ENCODE data around the gene TMCC1. TPM values are rescaled to one million over a fixed set of nuclear protein-coding genes. Genes with fewer than 3 reads are reported as not detected.
A peak's percentile ranks its signal among the peaks of the same experiment; 100 is the strongest.

Gene TMCC1
- total RNA-seq, 1 experiment from 2014 or later: 6.2 TPM

DNA sequence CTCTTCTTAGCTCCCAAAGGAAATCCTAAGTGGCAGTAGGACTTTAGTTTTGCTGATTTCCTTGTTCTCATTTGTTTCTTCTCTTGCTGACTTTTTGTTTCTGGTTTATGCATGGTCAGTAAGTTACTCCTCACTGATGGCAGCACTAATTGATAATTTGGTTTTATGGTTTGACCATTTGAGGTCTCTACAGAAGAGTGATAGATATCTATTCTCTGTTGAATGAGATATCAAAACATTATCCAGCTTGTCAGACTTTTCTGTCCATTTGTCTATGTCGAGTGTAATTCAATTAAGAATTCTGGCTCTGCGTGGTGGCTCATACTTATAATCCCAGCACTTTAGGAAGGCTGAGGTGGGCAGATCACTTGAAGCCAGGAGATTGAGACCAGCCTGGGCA lies 202.5 kb downstream of the TMCC1 start:
- BruUV-seq (replicated peaks): no TSS peak
- TF ChIP-seq, protein P1, sequence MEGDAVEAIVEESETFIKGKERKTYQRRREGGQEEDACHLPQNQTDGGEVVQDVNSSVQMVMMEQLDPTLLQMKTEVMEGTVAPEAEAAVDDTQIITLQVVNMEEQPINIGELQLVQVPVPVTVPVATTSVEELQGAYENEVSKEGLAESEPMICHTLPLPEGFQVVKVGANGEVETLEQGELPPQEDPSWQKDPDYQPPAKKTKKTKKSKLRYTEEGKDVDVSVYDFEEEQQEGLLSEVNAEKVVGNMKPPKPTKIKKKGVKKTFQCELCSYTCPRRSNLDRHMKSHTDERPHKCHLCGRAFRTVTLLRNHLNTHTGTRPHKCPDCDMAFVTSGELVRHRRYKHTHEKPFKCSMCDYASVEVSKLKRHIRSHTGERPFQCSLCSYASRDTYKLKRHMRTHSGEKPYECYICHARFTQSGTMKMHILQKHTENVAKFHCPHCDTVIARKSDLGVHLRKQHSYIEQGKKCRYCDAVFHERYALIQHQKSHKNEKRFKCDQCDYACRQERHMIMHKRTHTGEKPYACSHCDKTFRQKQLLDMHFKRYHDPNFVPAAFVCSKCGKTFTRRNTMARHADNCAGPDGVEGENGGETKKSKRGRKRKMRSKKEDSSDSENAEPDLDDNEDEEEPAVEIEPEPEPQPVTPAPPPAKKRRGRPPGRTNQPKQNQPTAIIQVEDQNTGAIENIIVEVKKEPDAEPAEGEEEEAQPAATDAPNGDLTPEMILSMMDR (conservative IDR thresholded peaks at IDR 0.05; ENCODE audit: low read depth, low read length): no peak
- TF ChIP-seq EZH2phosphoT487 (IDR thresholded peaks at IDR 0.05; ENCODE audit: borderline replicate concordance, low read length): no peak
- TF ChIP-seq EZH2 (IDR thresholded peaks at IDR 0.05; ENCODE audit: low read length, unreplicated experiment): no peak
- H2AFZ ChIP-seq (ENCODE audit: low read length): no peak overlapping the region
- no peak overlapping the region for H3K27ac ChIP-seq (ENCODE audit: low read length)
- H3K4me1 ChIP-seq (ENCODE audit: insufficient read depth, low read length): peaks cover 13% of the 10 kb centered on the region; the same call in 1 of the 2 replicates
- H3K79me2 ChIP-seq (ENCODE audit: low read length): peaks cover 25% of the 10 kb centered on the region; the same call in 1 of the 2 replicates
- no peaks in the 10 kb centered on the region for H4K20me1 ChIP-seq (ENCODE audit: low read length)
- ChIA-PET CTCF (no interaction called here), POLR2A (ENCODE audit: unreplicated experiment) (interaction anchor here (0.7 kb wide), 1 partner anchor 21 kb away, joined by 3 read pairs; no protein-coding TSS in a partner anchor)
- H3K4me3 ChIP-seq (ENCODE audit: low read length): no peak overlapping the region
- no peaks in the 10 kb centered on the region for H3K36me3 ChIP-seq (ENCODE audit: low read depth, low read length)
- H3K9me2 ChIP-seq (replicated peaks; ENCODE audit: low read length): no peaks in the 10 kb centered on the region
- no peak for ATAC-seq
- no peak overlapping the region for H3K4me2 ChIP-seq (ENCODE audit: low read length)
- H3K27me3 ChIP-seq (ENCODE audit: low read length): no peaks in the 10 kb centered on the region
- intact Hi-C loops (cut with micrococcal nuclease): no loop called here
- DNase-seq: no peak
- H3F3A ChIP-seq (ENCODE audit: low read length, unreplicated experiment): no peaks in the 10 kb centered on the region
- H3K9ac ChIP-seq (ENCODE audit: low read length): no peak overlapping the region
- H3K9me3 ChIP-seq (ENCODE audit: low read length): no peaks in the 10 kb centered on the region

GRCh38 chr3:129690406-129690805 lies 203.1 kb downstream of the TMCC1 start:
- no peak for TF ChIP-seq EZH2phosphoT487 (IDR thresholded peaks at IDR 0.05; ENCODE audit: borderline replicate concordance, low read length)
- TF ChIP-seq, protein P1 (conservative IDR thresholded peaks at IDR 0.05; ENCODE audit: low read depth, low read length): no peak
- TF ChIP-seq EZH2 (IDR thresholded peaks at IDR 0.05; ENCODE audit: low read length, unreplicated experiment): no peak
- no peak overlapping the region for H3K9ac ChIP-seq (ENCODE audit: low read length)

GRCh38 chr3:129689036-129689435 lies 204.5 kb downstream of the TMCC1 start:
- Histone ChIP-seq H3K27ac (ENCODE audit: low read length) (no peak overlapping the region), H3K9ac (ENCODE audit: low read length) (no peak overlapping the region), H3K4me1 (ENCODE audit: insufficient read depth, low read length) (peaks cover 6% of the 10 kb centered on the region; the same call in 1 of the 2 replicates), H3K9me3 (ENCODE audit: low read length) (no peaks in the 10 kb centered on the region), H3K27me3 (ENCODE audit: low read length) (no peaks in the 10 kb centered on the region), H3K79me2 (ENCODE audit: low read length) (peaks cover 43% of the 10 kb centered on the region; the same call in 1 of the 2 replicates), H3K4me3 (ENCODE audit: low read length) (no peak overlapping the region), H3F3A (ENCODE audit: low read length, unreplicated experiment) (no peaks in the 10 kb centered on the region), H4K20me1 (ENCODE audit: low read length) (no peaks in the 10 kb centered on the region), H2AFZ (ENCODE audit: low read length) (no peak overlapping the region), H3K9me2 (replicated peaks; ENCODE audit: low read length) (no peaks in the 10 kb centered on the region), H3K36me3 (ENCODE audit: low read depth, low read length) (no peaks in the 10 kb centered on the region), H3K4me2 (ENCODE audit: low read length) (no peak overlapping the region)
- ChIA-PET CTCF (no interaction called here), POLR2A (ENCODE audit: unreplicated experiment) (no interaction called here)
- TF ChIP-seq, protein P1 (conservative IDR thresholded peaks at IDR 0.05; ENCODE audit: low read depth, low read length): no peak
- no peak for TF ChIP-seq EZH2phosphoT487 (IDR thresholded peaks at IDR 0.05; ENCODE audit: borderline replicate concordance, low read length)
- no peak for TF ChIP-seq EZH2 (IDR thresholded peaks at IDR 0.05; ENCODE audit: low read length, unreplicated experiment)
- no TSS peak for BruUV-seq (replicated peaks)
- intact Hi-C loops (cut with micrococcal nuclease): no loop called here
- DNase-seq (no peak), ATAC-seq (no peak)

More at GRCh38 chr3:129690406-129690805, 203.1 kb downstream of the TMCC1 start:
- no peaks in the 10 kb centered on the region for H3K27me3 ChIP-seq (ENCODE audit: low read length)
- no peak overlapping the region for H2AFZ ChIP-seq (ENCODE audit: low read length)
- H3K9me3 ChIP-seq (ENCODE audit: low read length): no peaks in the 10 kb centered on the region
- H3K4me1 ChIP-seq (ENCODE audit: insufficient read depth, low read length): peaks cover 13% of the 10 kb centered on the region; the same call in 1 of the 2 replicates
- H3K36me3 ChIP-seq (ENCODE audit: low read depth, low read length): no peaks in the 10 kb centered on the region
- H3K9me2 ChIP-seq (replicated peaks; ENCODE audit: low read length): no peaks in the 10 kb centered on the region
- peaks cover 31% of the 10 kb centered on the region; the same call in 1 of the 2 replicates for H3K79me2 ChIP-seq (ENCODE audit: low read length)
- ATAC-seq (peak; percentile 64), DNase-seq (peak; percentile 61)
- H3K4me2 ChIP-seq (ENCODE audit: low read length): no peak overlapping the region
- no TSS peak for BruUV-seq (replicated peaks)
- no peak overlapping the region for H3K27ac ChIP-seq (ENCODE audit: low read length)
- intact Hi-C loops (cut with micrococcal nuclease): no loop called here
- H3K4me3 ChIP-seq (ENCODE audit: low read length): no peak overlapping the region
- ChIA-PET POLR2A (ENCODE audit: unreplicated experiment) (no interaction called here), CTCF (no interaction called here)
- no peaks in the 10 kb centered on the region for H3F3A ChIP-seq (ENCODE audit: low read length, unreplicated experiment)
- no peaks in the 10 kb centered on the region for H4K20me1 ChIP-seq (ENCODE audit: low read length)
